Mesothelial cell of epicardium (in vitro differentiated cells): Measurements from ENCODE around the gene SLC24A1. TPM values are rescaled to one million over a fixed set of nuclear protein-coding genes. Genes with fewer than 3 reads are reported as not detected.

Experiments used
- DNase-seq, 2 experiments: peaks; one replicate each; pipeline ENCODE4 v3.0.0; 2021; ENCODE audit warnings: low spot score in 2 of 2; ENCODE audit not compliant: unreplicated experiment in 2 of 2
- H3K27ac Mint-ChIP-seq: 2 replicates; pipeline ENCODE4 v1.8.0; 2021; ENCODE audit warnings: mixed read lengths
- H3K27me3 Mint-ChIP-seq: 2 replicates; pipeline ENCODE4 v1.8.0; 2021; ENCODE audit warnings: low read depth, mixed read lengths
- H3K36me3 Mint-ChIP-seq: 2 replicates; pipeline ENCODE4 v1.8.0; 2021; ENCODE audit warnings: mixed read lengths
- H3K4me1 Mint-ChIP-seq: 2 replicates; pipeline ENCODE4 v1.8.0; 2021; ENCODE audit warnings: mixed read lengths
- H3K4me3 Mint-ChIP-seq: 2 replicates; pipeline ENCODE4 v1.8.0; 2021; ENCODE audit warnings: mild to moderate bottlenecking, moderate library complexity, mixed read lengths
- H3K9me3 Mint-ChIP-seq: 2 replicates; pipeline ENCODE4 v1.8.0; 2021; ENCODE audit warnings: mixed read lengths
- total RNA-seq: library from RNA; stranded (reverse); gene quantifications from 3 replicates; pipeline ENCODE4 v1.2.1, GENCODE V29; 2021
- TF ChIP-seq, protein P1 (sequence below): fragments of 200-600 bp; sonication (generic); IDR thresholded peaks from one replicate; pipeline ENCODE4 v1.5.0; 2021; ENCODE audit warnings: antibody characterized with exemption; ENCODE audit not compliant: unreplicated experiment

The SLC24A1 gene
- 21.9 to 24.6 TPM (median 22.8 TPM) in 3 replicates for total RNA-seq

DNA sequence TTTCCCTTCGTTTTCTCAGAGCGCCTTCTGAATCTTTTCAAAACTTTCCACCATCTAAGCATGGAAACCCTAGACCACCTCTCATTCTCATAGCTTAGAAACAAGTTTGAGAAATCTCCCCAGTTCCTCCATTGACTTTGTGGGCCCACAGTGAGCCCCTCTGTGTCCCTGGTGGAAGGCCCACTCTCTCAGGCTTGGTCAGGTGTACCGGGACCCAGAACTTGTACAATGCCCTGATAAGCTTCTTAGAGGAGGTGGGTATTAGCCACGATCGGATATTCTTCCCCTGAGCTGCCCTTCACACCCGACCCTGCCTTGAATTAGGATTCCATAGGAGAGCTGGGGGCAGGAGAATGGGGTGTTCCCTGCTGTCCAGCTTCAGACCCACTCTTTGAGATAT is at the start of gene SLC24A1:
Gene SLC24A1 (plus strand): TSS at position 301 of the 400 bp plus-strand sequence. CDS start 2,143 bp downstream, outside the sequence.
- Mint-ChIP-seq H3K27ac (no peak within 1 kb of the TSS), H3K4me3 (no peak within 1 kb of the TSS), H3K9me3 (peaks cover 5% of the 10 kb centered on the region), H3K27me3 (no peaks in the 10 kb centered on the region), H3K36me3 (peaks cover 15% of the 10 kb centered on the region), H3K4me1 (no peaks in the 10 kb centered on the region)
- DNase-seq = no peak
- TF ChIP-seq, protein P1, sequence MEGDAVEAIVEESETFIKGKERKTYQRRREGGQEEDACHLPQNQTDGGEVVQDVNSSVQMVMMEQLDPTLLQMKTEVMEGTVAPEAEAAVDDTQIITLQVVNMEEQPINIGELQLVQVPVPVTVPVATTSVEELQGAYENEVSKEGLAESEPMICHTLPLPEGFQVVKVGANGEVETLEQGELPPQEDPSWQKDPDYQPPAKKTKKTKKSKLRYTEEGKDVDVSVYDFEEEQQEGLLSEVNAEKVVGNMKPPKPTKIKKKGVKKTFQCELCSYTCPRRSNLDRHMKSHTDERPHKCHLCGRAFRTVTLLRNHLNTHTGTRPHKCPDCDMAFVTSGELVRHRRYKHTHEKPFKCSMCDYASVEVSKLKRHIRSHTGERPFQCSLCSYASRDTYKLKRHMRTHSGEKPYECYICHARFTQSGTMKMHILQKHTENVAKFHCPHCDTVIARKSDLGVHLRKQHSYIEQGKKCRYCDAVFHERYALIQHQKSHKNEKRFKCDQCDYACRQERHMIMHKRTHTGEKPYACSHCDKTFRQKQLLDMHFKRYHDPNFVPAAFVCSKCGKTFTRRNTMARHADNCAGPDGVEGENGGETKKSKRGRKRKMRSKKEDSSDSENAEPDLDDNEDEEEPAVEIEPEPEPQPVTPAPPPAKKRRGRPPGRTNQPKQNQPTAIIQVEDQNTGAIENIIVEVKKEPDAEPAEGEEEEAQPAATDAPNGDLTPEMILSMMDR = no peak

DNA sequence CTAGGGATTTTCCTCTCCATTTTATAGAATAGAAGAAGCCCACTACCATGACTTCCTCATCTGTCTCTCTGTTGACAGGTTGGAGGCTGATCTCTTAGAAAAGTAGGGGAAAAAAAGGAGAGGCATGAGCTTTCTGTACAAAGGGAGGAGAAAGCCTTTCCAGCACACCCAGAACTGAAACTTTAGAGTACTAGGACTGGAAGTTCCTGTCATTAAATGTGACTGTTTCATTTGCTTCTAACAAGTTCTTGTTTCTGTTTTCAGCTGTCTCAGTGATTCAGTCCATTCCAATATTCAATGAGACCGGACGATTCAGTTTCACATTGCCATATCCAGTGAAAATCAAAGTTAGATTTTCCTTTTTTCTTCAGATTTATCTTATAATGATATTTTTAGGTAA is 49.8 kb upstream of the SLC24A1 start:
- H3K9me3 Mint-ChIP-seq = peaks cover under 1% of the 10 kb centered on the region
- H3K36me3 Mint-ChIP-seq = peaks cover 44% of the 10 kb centered on the region
- no peaks in the 10 kb centered on the region for H3K27me3 Mint-ChIP-seq
- TF ChIP-seq, protein P1 = no peak
- H3K27ac Mint-ChIP-seq = no peak overlapping the region
- peaks cover 11% of the 10 kb centered on the region for H3K4me1 Mint-ChIP-seq
- DNase-seq = no peak
- no peak overlapping the region for H3K4me3 Mint-ChIP-seq

DNA sequence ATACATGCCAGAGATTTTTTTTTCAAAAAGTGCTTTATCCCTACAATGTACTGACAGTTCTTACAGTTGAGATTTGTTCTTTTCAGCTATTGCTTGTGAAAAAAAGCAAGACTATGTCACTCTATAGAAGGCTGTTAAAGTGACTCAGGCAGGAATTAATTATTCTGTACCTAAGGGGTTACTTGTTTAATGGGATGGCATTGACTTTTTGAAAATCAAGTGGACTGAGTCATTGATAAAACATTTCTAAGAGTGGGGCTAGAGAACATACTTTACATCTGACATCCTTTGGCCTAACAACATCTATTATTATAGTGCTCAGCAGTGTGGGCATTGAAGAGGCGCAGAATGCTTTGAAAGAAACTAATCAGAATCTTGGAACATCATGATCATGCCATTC is 45.1 kb upstream of the SLC24A1 start:
- Mint-ChIP-seq H3K36me3 (peaks cover 26% of the 10 kb centered on the region), H3K9me3 (no peaks in the 10 kb centered on the region), H3K27ac (peak overlapping the region; percentile 77), H3K4me1 (peaks cover 12% of the 10 kb centered on the region), H3K4me3 (no peak overlapping the region), H3K27me3 (no peaks in the 10 kb centered on the region)
- no peak for DNase-seq
- TF ChIP-seq, protein P1 = no peak

DNA sequence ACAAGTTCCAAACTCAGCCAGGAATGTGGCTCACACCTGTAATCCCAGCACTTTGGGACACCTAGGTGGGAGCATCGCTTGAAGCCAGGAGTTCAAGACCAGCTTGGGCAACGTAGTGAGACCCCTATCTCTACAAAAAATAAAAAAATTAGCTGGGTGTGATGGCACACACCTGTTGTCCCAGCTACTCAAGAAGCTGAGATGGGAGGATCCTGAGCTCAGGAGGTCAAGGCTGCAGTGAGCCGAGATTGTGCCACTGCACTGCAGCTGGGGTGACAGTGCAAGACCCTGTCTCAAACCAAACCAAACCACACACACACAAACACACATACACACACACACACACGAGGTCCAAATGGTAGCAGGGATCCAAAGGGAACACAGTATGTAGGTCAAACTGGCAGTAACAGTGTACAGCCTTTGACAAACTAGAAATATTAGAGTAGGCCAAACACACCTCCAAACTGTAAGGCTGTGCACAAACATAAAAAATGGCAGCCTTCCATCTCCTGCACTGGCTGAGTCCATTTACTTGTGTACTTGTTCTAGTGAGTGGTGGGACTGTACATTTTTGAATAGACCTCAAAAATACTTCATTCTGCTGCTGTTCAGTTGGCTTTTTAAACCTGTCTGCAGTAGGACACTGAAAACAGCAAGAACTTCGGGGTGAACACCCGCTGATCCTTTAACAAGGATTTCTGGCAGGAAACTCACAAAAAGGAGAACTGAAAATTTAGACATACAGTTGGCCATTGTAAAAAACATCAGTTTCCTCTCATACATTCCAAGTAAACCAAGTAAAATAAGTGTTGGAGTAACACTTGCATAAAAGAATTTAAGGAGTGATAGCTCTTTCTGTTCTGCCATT is 44.4 kb upstream of the SLC24A1 start:
- H3K27me3 Mint-ChIP-seq = no peaks in the 10 kb centered on the region
- peaks cover 12% of the 10 kb centered on the region for H3K4me1 Mint-ChIP-seq
- H3K27ac Mint-ChIP-seq = peak overlapping the region; percentile 77
- peaks cover 30% of the 10 kb centered on the region for H3K36me3 Mint-ChIP-seq
- no peak overlapping the region for H3K4me3 Mint-ChIP-seq
- H3K9me3 Mint-ChIP-seq = no peaks in the 10 kb centered on the region
- TF ChIP-seq, protein P1 = no peak
- no peak for DNase-seq

DNA sequence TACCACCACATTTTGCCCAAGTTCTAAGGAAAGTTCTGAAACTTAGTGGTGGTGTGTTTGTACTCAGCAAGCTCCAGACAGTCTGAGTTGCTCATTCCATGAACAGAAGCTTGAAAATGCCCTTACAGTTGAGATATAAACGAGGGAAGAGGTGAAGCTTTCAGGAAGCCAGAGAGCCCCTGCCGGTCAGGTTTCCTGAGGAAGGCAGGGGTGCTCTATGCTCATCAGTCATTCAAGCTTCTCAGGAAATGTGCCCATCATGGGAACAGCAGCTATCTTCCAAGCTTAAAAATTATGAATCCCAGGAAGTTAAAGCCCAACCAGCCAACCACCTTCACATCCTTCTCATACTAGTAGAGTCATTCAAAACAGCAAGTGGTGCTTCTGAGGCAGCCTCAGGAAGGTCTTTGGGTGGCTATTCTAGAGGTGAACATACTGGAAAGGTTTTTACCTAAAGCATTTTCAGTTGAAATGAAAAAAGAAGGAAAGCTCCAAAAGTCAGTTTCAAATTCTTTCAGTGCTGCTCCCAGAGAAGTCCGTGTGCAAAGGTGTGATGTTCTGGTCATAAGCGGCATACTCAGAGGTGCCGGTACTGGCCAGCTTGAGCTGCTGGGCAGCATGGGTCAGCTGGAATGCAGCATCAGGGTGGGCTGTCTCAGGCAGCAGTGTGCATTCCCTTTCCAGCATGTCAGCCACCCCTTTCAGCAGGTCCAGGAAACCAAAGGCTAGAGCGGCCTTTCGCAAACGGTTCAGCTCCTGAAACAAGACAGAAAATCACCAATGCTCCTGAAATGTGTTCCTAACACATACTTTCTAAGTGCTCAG is 42.6 kb upstream of the SLC24A1 start:
- no peaks in the 10 kb centered on the region for H3K9me3 Mint-ChIP-seq
- H3K27me3 Mint-ChIP-seq = no peaks in the 10 kb centered on the region
- TF ChIP-seq, protein P1 = no peak
- H3K36me3 Mint-ChIP-seq = peaks cover 39% of the 10 kb centered on the region
- peak overlapping the region; percentile 43 for H3K27ac Mint-ChIP-seq
- no peak for DNase-seq
- H3K4me3 Mint-ChIP-seq = no peak overlapping the region
- H3K4me1 Mint-ChIP-seq = peaks cover 12% of the 10 kb centered on the region
